Esophagus muscularis mucosa (tissue), 4 donors: Measurements from ENCODE around the gene TGM5.

Experiments
- EP300 ChIP-seq: sonication (generic); formaldehyde crosslinking; IDR thresholded peaks from one replicate; pipeline ENCODE4 v1.6.1; 2017; ENCODE audit warnings: antibody characterized with exemption
- POLR2A ChIP-seq: fragments of 450-650 bp; IDR thresholded peaks from one replicate; pipeline ENCODE4 v1.6.1; 2017; ENCODE audit warnings: antibody characterized with exemption, moderate library complexity, mild to moderate bottlenecking, low read depth
- POLR2AphosphoS5 ChIP-seq, 2 donors: sonication (generic); formaldehyde crosslinking; IDR thresholded peaks; one replicate each; pipeline ENCODE4 v1.6.1; 2017; ENCODE audit warnings: antibody characterized with exemption in 2 of 2
- TF ChIP-seq, protein P1 (sequence below), 3 experiments: fragments of 200-600 bp in 2 of 3; fragments of 450-650 bp in 1 of 3; sonication (generic) in 2 of 3; IDR thresholded peaks; one replicate each; pipeline ENCODE4 v1.5.1; 2017 to 2019; ENCODE audit warnings: antibody characterized with exemption in 3 of 3, mild to moderate bottlenecking in 2 of 3, moderate library complexity in 1 of 3

DNA sequence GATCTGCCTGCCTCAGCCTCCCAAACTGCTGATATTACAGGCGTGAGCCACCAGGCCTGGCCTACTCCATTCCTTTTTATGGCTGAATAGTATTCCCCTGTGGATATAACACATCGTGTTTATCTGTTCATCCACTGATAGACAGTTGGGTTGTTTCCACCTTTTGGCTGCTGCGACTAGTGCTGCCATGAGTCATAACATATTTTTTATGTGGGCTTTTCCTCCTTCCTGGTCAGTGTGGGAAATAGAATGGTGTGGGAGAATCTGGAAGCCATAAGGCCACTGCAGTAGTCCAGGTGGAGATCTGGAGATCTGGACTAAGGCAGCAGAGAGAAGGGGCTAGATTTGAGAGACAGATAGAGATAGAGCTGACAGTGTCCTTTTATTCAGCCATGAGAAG, 47.4 kb upstream of the TGM5 start:
- TF ChIP-seq, protein P1, sequence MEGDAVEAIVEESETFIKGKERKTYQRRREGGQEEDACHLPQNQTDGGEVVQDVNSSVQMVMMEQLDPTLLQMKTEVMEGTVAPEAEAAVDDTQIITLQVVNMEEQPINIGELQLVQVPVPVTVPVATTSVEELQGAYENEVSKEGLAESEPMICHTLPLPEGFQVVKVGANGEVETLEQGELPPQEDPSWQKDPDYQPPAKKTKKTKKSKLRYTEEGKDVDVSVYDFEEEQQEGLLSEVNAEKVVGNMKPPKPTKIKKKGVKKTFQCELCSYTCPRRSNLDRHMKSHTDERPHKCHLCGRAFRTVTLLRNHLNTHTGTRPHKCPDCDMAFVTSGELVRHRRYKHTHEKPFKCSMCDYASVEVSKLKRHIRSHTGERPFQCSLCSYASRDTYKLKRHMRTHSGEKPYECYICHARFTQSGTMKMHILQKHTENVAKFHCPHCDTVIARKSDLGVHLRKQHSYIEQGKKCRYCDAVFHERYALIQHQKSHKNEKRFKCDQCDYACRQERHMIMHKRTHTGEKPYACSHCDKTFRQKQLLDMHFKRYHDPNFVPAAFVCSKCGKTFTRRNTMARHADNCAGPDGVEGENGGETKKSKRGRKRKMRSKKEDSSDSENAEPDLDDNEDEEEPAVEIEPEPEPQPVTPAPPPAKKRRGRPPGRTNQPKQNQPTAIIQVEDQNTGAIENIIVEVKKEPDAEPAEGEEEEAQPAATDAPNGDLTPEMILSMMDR (IDR thresholded peaks at IDR 0.05) = no peak
- TF ChIP-seq POLR2AphosphoS5 (IDR thresholded peaks at IDR 0.05) (no peak), EP300 (no peak), POLR2A (no peak)
